Central memory CD8-positive, alpha-beta T cell (primary cell): ENCODE measurements around the gene VTI1B.
A peak's percentile ranks its signal among the peaks of the same experiment; 100 is the strongest.
"Not testable (repeated sequence)": the region's sequence is repeated elsewhere in the genome, so short reads cannot be mapped to it uniquely, and the experiment has no call there.

Source experiments
- ATAC-seq: fragments of 150-1000 bp; cut with Tn5 transposase; replicated peaks from 2 replicates; pipeline ENCODE4 v1.10.0; 2022; ENCODE audit warnings: mild to moderate bottlenecking, moderate FRiP score, moderate number of reproducible peaks; ENCODE audit not compliant: poor library complexity, severe bottlenecking; ENCODE audit errors: extremely low read depth
- DNase-seq, 2 donors: peaks; one replicate each; pipeline ENCODE4 v3.0.0; 2021; ENCODE audit warnings: low spot score in 2 of 2
- H3K27ac Mint-ChIP-seq: one replicate; pipeline ENCODE4 v1.8.0; 2022; ENCODE audit warnings: low read depth, mild to moderate bottlenecking, moderate library complexity, mixed read lengths
- H3K27me3 Mint-ChIP-seq: one replicate; pipeline ENCODE4 v1.8.0; 2022; ENCODE audit warnings: mixed read lengths
- H3K36me3 Mint-ChIP-seq: one replicate; pipeline ENCODE4 v1.8.0; 2022; ENCODE audit warnings: mild to moderate bottlenecking, moderate library complexity, mixed read lengths; ENCODE audit not compliant: insufficient read depth
- H3K4me1 Mint-ChIP-seq: one replicate; pipeline ENCODE4 v1.8.0; 2022; ENCODE audit warnings: mixed read lengths
- H3K4me3 Mint-ChIP-seq: one replicate; pipeline ENCODE4 v1.8.0; 2022; ENCODE audit warnings: mild to moderate bottlenecking, moderate library complexity, mixed read lengths
- H3K9me3 Mint-ChIP-seq: one replicate; pipeline ENCODE4 v1.8.0; 2022; ENCODE audit warnings: mixed read lengths

The VTI1B gene

GRCh38 chr14:67674480-67675218 is at the start of gene VTI1B:
Gene VTI1B, minus strand, starts transcription at chr14:67674632. Its CDS starts 143 bp downstream, at chr14:67674489.
- peaks cover 15% of the 10 kb centered on the region for H3K36me3 Mint-ChIP-seq
- H3K9me3 Mint-ChIP-seq, result no peaks in the 10 kb centered on the region
- peak; percentile 89 for ATAC-seq
- H3K27me3 Mint-ChIP-seq, result no peaks in the 10 kb centered on the region
- peak; percentile 71 to 75 for DNase-seq
- H3K4me3 Mint-ChIP-seq, result peak within 1 kb of the TSS; percentile 87
- H3K27ac Mint-ChIP-seq, result peak within 1 kb of the TSS; percentile 29
- H3K4me1 Mint-ChIP-seq, result peaks cover 41% of the 10 kb centered on the region

- DNase-seq, result no peak
- Mint-ChIP-seq H3K27ac (no peak overlapping the region), H3K4me1 (peaks cover 8% of the 10 kb centered on the region), H3K36me3 (no peaks in the 10 kb centered on the region), H3K27me3 (peaks cover 63% of the 10 kb centered on the region), H3K4me3 (no peak overlapping the region), H3K9me3 (no peaks in the 10 kb centered on the region)
- no peak for ATAC-seq
These were observed 47.9 kb upstream of the VTI1B start for GRCh38 chr14:67722293-67722692.

- H3K36me3 Mint-ChIP-seq, result no peaks in the 10 kb centered on the region
- H3K9me3 Mint-ChIP-seq, result no peaks in the 10 kb centered on the region
- H3K27ac Mint-ChIP-seq, result no peak overlapping the region
- H3K4me3 Mint-ChIP-seq, result no peak overlapping the region
- peaks cover 8% of the 10 kb centered on the region for H3K4me1 Mint-ChIP-seq
- no peak for ATAC-seq
- H3K27me3 Mint-ChIP-seq, result peaks cover 65% of the 10 kb centered on the region
- no peak for DNase-seq
These were observed 47.4 kb upstream of the VTI1B start for GRCh38 chr14:67721875-67722274.

GRCh38 chr14:67719866-67720265 is 45.4 kb upstream of the VTI1B start:
- H3K27ac Mint-ChIP-seq, result no peak overlapping the region
- ATAC-seq, result no peak

GRCh38 chr14:67719385-67719784 is 45.0 kb upstream of the VTI1B start:
- not testable (repeated sequence) for H3K27ac Mint-ChIP-seq, H3K4me3 Mint-ChIP-seq, ATAC-seq, H3K9me3 Mint-ChIP-seq, H3K36me3 Mint-ChIP-seq, DNase-seq, H3K4me1 Mint-ChIP-seq
- peaks cover 43% of the 10 kb centered on the region for H3K27me3 Mint-ChIP-seq

More at GRCh38 chr14:67719866-67720265, 45.4 kb upstream of the VTI1B start:
- no peaks in the 10 kb centered on the region for H3K9me3 Mint-ChIP-seq
- H3K4me1 Mint-ChIP-seq, result peaks cover 8% of the 10 kb centered on the region
- no peaks in the 10 kb centered on the region for H3K36me3 Mint-ChIP-seq
- H3K27me3 Mint-ChIP-seq, result peaks cover 48% of the 10 kb centered on the region
- DNase-seq, result no peak
- H3K4me3 Mint-ChIP-seq, result no peak overlapping the region

DNA sequence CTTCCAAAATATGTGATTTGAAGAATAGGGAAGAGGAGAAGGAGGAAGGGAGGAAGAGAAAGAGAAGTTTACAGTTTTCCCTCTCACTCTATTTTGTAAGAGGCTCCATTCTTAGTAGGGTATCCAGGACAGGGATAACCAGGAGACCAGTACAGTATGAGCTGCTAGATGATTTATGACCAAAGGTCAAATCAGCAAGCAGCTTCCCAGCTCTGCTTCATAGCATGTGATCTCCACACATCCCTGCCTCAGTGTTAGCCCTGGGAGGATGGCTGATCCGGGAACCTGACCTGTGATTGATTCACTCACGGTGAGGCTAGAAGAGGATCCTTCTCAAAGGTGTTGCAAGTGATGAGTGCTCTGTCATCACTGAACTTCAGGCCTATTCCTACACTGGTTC is 43.8 kb upstream of the VTI1B start:
- DNase-seq (no peak), ATAC-seq (no peak)
- H3K27me3 Mint-ChIP-seq, result peaks cover 36% of the 10 kb centered on the region
- H3K4me1 Mint-ChIP-seq, result peaks cover 8% of the 10 kb centered on the region
- no peaks in the 10 kb centered on the region for H3K9me3 Mint-ChIP-seq
- H3K27ac Mint-ChIP-seq, result no peak overlapping the region
- no peaks in the 10 kb centered on the region for H3K36me3 Mint-ChIP-seq
- H3K4me3 Mint-ChIP-seq, result no peak overlapping the region

DNA sequence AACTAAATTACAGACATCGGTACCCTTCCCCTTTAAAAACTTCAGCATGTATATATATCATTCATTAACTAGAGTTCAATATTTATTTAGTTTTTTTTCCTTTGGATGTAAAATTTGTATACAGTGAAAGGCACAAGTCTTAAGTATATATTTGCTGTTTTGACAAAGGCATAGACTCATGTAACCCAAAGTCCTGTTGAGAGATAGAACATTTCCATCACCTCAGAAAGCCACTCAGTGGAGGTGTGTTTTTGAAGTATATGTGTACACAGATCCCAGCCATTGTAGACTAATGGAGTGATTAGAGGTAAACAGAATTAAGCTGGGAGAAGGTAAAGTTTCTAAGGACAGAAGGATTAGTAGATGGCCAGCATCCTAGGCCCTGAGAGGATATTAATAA is 42.6 kb upstream of the VTI1B start:
- no peak for ATAC-seq
- DNase-seq, result no peak
- Mint-ChIP-seq H3K4me1 (peaks cover under 1% of the 10 kb centered on the region), H3K4me3 (no peak overlapping the region), H3K27ac (no peak overlapping the region), H3K36me3 (no peaks in the 10 kb centered on the region), H3K9me3 (no peaks in the 10 kb centered on the region), H3K27me3 (peaks cover 25% of the 10 kb centered on the region)

- H3K27me3 Mint-ChIP-seq, result no peaks in the 10 kb centered on the region
- no peak overlapping the region for H3K4me3 Mint-ChIP-seq
- no peaks in the 10 kb centered on the region for H3K36me3 Mint-ChIP-seq
- no peak overlapping the region for H3K27ac Mint-ChIP-seq
- ATAC-seq, result no peak
- no peaks in the 10 kb centered on the region for H3K4me1 Mint-ChIP-seq
- no peak for DNase-seq
- no peaks in the 10 kb centered on the region for H3K9me3 Mint-ChIP-seq
These were observed 35.8 kb upstream of the VTI1B start for GRCh38 chr14:67710209-67710608.

DNA sequence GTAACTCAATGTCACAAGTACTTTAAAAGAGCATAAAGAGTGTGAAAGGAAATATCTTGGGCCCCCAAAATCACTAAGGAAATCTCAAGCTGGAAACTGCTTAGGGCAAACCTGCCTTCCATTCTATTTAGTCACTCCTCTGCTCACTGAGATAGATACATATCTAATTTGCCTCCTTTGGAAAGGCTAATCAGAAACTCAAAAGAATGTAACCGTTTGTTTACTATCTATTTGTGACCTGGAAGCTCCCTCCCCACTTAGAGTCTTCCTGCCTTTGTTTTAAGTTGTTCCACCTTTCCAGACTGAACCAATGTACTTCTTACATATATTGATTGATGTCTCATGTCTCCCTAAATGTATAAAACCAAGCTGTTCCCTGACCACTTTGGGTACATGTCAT is 35.4 kb upstream of the VTI1B start:
- not testable (repeated sequence) for H3K4me1 Mint-ChIP-seq, H3K27ac Mint-ChIP-seq, ATAC-seq, H3K27me3 Mint-ChIP-seq, H3K9me3 Mint-ChIP-seq, H3K36me3 Mint-ChIP-seq, DNase-seq, H3K4me3 Mint-ChIP-seq

GRCh38 chr14:67709346-67709745 is 34.9 kb upstream of the VTI1B start:
- ATAC-seq, result not testable (repeated sequence)

GRCh38 chr14:67705211-67705610 is 30.8 kb upstream of the VTI1B start:
- H3K36me3 Mint-ChIP-seq, result no peaks in the 10 kb centered on the region
- H3K27ac Mint-ChIP-seq, result no peak overlapping the region

More at GRCh38 chr14:67709346-67709745, 34.9 kb upstream of the VTI1B start:
- H3K27me3 Mint-ChIP-seq, H3K4me3 Mint-ChIP-seq, DNase-seq, H3K27ac Mint-ChIP-seq, H3K4me1 Mint-ChIP-seq, H3K36me3 Mint-ChIP-seq, H3K9me3 Mint-ChIP-seq: not testable (repeated sequence)

GRCh38 chr14:67704484-67705089 is 30.2 kb upstream of the VTI1B start:
- no peak overlapping the region for H3K4me3 Mint-ChIP-seq
- H3K9me3 Mint-ChIP-seq, result no peaks in the 10 kb centered on the region
- peak in 1 of 2 donors; percentile 26 for DNase-seq
- no peaks in the 10 kb centered on the region for H3K36me3 Mint-ChIP-seq
- H3K27ac Mint-ChIP-seq, result no peak overlapping the region
- H3K27me3 Mint-ChIP-seq, result peaks cover 11% of the 10 kb centered on the region
- no peaks in the 10 kb centered on the region for H3K4me1 Mint-ChIP-seq
- ATAC-seq, result no peak

More at GRCh38 chr14:67705211-67705610, 30.8 kb upstream of the VTI1B start:
- Mint-ChIP-seq H3K4me3 (no peak overlapping the region), H3K27me3 (peaks cover 11% of the 10 kb centered on the region), H3K4me1 (no peaks in the 10 kb centered on the region), H3K9me3 (no peaks in the 10 kb centered on the region)
- ATAC-seq (no peak), DNase-seq (no peak)

DNA sequence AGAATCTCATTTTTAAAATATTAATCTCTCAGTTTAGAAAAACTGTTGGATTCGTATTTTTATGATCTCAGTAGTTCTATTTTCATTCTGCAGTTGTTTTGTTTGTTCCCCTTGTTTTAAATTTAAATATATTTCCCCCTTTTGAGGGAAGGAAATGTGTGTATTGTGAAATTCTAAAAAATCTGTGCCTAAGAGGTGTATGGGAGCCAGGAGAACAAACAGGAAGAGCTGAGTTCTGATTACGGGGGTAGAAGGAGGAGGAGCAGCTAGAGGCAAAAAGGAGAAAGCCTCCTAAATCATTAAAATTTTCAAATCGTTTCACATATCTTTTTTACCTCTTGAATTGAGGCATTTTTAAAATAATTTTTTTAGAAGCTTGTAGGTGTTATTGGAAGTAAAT is 29.6 kb upstream of the VTI1B start:
- no peak overlapping the region for H3K4me3 Mint-ChIP-seq

More for the DNA sequence above, 29.6 kb upstream of the VTI1B start:
- no peaks in the 10 kb centered on the region for H3K4me1 Mint-ChIP-seq
- H3K27me3 Mint-ChIP-seq, result peaks cover 11% of the 10 kb centered on the region
- no peak for DNase-seq
- no peak for ATAC-seq
- no peaks in the 10 kb centered on the region for H3K36me3 Mint-ChIP-seq
- no peak overlapping the region for H3K27ac Mint-ChIP-seq
- no peaks in the 10 kb centered on the region for H3K9me3 Mint-ChIP-seq
